GM12865 (cell line): Measurements from ENCODE around the gene MAEA.
A peak's percentile ranks its signal among the peaks of the same experiment; 100 is the strongest.

Source experiments
- DNase-seq: peaks from one replicate; pipeline ENCODE4 v3.0.0; 2010; ENCODE audit warnings: low read depth
- H3K4me3 ChIP-seq: 2 replicates; pipeline ENCODE4 v1.5.1; 2011; ENCODE audit warnings: mild to moderate bottlenecking, low read depth, low read length, control low read depth
- CTCF ChIP-seq: IDR thresholded peaks from 2 replicates; pipeline ENCODE4 v1.5.1; 2011; ENCODE audit warnings: low read length, control low read depth, low read depth, inconsistent platforms; ENCODE audit not compliant: insufficient read depth; ENCODE audit errors: missing control alignments

MAEA gene

DNA sequence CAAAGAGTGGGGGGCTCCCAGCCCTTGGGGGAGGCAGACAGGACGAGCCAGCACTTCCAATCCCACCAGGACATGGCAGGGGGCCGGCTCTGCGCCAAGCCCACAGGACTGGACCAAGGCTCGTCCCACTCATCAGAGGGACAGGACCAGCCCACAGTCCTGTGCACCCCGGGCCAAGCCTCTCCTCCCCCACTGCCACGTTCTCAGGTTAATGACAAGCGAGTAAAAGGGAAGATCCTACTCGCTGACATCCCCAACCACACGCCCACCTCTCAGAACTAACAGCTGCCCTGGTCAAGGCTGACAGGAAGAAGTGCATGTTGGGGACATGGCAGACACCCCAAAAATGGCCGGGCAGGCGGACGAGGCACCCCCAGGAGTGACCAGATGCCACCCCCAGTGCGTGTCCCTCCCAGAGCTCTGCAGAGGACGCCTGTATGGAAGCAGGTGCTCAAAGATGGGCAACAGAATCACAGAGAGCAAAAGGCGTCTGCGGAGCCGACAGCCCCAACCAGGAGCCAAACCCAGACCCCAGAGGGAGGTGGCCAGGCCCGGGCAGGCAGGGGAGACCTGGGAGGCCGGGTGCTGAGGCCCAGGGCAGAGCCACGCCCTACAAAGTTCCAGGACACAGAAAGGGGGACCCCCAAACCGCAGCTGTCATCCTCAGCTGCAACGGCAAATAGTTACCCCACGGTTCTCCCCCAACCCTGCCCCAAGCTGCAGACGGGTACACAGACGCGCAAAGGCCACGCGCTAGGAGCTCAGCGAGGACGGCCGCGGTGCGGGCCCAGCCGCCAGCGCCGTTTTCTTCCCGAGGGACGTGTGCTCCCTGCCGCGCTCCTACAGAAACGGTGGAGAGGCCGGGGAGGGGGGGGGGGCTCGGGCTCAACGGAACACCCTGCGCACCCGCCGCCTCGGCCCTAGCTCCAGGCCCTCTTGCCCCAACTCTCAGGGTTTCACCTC lies 42.5 kb upstream of the MAEA start:
- no peak for TF ChIP-seq CTCF
- DNase-seq, result peak; percentile 52
- H3K4me3 ChIP-seq, result peak overlapping the region; percentile 88

DNA sequence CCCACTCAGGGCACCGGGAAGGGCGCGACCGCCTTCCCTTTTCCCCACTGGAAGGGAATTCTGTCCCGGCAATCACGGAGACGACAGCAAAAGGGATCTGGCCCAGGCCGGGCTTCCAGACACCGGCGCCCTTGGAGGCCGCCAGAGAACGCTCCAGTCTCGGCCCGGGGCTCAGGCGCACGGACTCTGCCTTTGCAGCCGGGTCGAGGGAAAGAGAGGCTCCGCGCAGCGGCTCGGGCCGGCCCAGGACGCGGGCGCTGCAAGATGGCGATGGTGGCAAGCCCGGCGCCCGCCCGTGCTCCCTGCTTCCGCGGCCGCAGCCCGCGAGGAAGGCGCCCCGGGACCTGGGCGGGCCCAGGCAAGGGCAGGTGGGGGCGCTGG lies 41.8 kb upstream of the MAEA start:
- TF ChIP-seq CTCF, result no peak
- no peak for DNase-seq

GRCh38 chr4:1248245-1249147 lies 41.2 kb upstream of the MAEA start, which contains the start of gene CTBP1:
TSS of gene CTBP1 (minus strand) at chr4:1249130. CDS start at chr4:1241331, 7,799 bp downstream.
- TF ChIP-seq CTCF, result no peak
- DNase-seq, result peak; percentile 93
- peak within 1 kb of the TSS; percentile 88 for H3K4me3 ChIP-seq

More for the DNA sequence above, 41.8 kb upstream of the MAEA start:
- H3K4me3 ChIP-seq, result peak overlapping the region; percentile 88

GRCh38 chr4:1249148-1249730 lies 40.5 kb upstream of the MAEA start:
- peak overlapping the region; percentile 83 for H3K4me3 ChIP-seq
- TF ChIP-seq CTCF, result no peak
- DNase-seq, result peak; percentile 94

- peak overlapping the region; percentile 83 for H3K4me3 ChIP-seq
- no peak for TF ChIP-seq CTCF
- peak; percentile 72 for DNase-seq
Observed at GRCh38 chr4:1249731-1250526, 39.8 kb upstream of the MAEA start.

DNA sequence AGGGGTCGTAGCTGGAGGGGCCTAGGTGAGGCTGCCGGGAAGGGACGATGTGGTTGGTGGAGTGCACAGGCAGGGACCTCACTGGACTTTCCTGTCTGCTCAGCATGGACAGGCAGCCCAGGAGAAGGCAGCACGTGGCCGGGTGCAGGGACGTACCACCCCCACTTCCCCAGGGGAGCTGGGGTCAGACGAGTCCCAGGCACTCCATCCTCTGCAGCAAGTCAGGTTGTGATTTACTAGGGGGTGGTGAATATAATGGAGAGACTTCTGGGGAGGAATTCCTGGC lies 39.2 kb upstream of the MAEA start:
- H3K4me3 ChIP-seq, result peak overlapping the region; percentile 83
- no peak for DNase-seq
- TF ChIP-seq CTCF, result no peak
